GM18498 (cell line): ENCODE results near the gene PDZRN4.
"Not testable (repeated sequence)": the region's sequence is repeated elsewhere in the genome, so short reads cannot be mapped to it uniquely, and the experiment has no call there.

Experiments
- ATAC-seq: cut with Tn5 transposase; IDR thresholded peaks from one replicate; pipeline ENCODE4 v1.9.1; 2021; ENCODE audit warnings: mild to moderate bottlenecking, moderate library complexity; ENCODE audit not compliant: unreplicated experiment

Gene PDZRN4

DNA sequence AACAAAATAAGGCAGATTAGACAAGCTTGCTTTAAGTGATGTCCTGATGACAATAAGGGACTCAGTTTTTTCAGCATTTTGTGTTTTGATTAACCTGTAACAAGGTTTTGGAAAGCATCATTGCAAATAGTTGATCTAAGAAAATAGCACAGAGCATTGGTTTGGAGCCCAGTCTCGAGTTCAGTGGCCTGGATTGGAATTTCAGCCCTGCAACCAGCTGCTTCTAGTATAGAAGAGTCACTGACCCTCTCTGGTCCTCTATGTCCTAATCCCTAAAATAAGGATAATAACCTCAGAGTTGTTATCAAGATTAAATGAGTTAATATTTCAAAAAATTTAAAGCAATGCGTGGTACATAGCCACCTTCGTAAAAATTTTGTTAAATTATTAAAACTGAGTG lies 25.5 kb downstream of the PDZRN4 start:
- ATAC-seq = no peak

- no peak for ATAC-seq
These were observed 29.6 kb downstream of the PDZRN4 start for GRCh38 chr12:41217727-41218126.

DNA sequence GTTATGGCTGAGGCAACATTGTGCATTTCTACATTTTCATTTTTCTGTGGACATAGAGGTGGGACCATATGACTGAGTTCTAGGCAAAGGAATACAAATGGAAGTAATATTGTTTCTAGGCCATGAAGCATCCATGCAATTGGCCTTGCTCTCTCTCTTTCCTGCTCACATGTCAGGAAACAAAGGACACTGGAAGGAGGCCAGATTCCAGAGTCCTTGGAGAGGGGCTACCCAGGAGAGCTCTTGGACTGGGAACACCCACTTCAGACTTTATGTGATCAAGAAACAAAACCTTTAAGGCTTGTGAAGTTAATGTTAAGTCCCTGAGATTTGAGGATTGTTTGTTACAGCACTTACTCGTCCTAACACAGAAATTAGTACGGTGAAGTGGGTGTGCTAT lies 32.8 kb downstream of the PDZRN4 start:
- no peak for ATAC-seq

- no peak for ATAC-seq
These were observed 33.4 kb downstream of the PDZRN4 start for GRCh38 chr12:41221491-41221890.

DNA sequence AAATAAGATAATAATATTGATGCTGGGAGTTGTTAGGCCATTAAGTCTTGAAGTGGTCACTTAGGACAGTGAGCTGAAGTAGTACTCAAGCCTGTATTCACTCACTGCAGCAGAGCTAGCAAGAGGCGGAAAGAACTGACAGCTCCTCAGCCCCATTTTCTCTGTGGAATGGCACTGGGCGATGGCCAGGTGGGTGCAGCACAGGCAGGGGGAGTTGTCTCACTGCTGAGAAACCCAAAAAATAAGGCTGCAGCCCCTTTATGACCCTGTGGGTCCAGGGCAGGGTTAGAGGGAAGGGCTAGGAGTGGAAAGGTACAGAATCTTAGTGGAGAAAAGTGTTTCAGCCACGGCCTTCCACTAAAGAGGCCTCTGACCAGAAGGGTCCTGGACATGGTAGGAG lies 35.5 kb downstream of the PDZRN4 start:
- ATAC-seq = no peak

GRCh38 chr12:41224066-41224465 lies 35.9 kb downstream of the PDZRN4 start:
- ATAC-seq = no peak

DNA sequence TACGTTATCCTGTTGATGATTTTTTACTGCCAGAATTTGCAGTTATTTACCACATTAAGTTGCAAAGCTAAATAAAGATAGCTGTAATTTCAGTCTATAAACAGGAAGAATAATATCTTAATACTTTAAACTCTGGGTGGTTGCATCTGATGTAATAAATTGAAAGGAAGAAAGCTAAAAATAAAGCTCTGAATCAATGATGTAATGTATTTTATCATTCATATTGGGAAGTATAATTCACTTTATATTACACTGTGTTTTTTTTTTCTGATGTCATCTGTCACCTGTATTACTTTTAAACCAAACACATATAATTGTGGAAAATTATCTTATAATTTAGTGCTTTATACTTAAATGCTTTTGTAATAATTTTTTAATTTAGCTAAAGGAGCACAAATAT lies 37.1 kb downstream of the PDZRN4 start:
- no peak for ATAC-seq

DNA sequence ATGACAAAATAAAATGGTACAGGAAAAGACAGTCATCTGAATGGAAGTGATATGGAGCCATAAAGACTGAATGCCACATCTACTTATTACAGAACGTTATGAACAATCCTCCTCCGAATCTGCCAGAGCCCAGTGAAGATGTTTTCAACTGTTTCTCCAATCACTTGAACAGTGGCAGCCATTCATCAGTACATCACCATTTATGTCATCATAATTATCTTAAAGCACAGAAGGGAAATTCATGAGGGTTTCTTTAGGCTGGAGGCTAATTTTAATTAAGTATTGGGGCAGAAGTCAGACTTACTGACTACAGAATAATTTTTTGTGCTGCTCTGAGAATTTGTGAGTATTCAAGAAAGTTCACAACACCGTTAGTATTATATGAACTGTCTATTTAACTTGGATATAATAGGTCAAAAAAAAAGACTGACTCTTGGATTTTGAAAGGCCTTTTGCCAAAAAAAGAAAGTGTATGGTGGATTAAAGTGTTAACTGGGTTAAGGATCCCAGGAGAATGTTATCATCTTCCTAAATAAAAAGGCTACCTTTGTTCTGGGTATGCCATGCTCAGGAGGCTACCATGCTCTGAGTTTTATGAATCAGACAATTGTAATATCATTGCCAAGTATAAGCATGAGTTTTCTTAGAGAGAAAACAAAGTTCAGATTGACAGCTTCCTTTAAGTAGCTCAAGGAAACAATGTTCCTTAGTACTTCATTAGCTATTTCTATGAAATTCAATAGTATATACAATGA lies 40.1 kb downstream of the PDZRN4 start:
- ATAC-seq = no peak

DNA sequence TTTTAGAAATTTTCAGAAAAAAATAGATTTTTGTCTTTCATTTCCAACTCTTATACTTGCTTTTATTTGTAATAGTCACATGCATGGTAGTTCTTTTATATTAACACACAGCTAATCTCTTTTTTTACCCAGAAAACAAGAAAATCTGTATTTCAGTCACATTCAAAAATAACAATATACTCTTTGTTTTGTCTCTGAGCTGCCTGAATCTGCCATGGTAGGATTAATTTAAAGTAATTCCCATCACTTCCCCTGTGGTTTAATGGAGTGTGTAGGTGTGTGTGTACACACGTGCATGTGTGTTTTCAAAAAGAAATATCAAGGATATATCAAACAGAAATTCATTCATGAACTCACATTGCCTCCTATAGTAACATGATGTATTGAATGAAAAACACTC lies 42.6 kb downstream of the PDZRN4 start:
- no peak for ATAC-seq

DNA sequence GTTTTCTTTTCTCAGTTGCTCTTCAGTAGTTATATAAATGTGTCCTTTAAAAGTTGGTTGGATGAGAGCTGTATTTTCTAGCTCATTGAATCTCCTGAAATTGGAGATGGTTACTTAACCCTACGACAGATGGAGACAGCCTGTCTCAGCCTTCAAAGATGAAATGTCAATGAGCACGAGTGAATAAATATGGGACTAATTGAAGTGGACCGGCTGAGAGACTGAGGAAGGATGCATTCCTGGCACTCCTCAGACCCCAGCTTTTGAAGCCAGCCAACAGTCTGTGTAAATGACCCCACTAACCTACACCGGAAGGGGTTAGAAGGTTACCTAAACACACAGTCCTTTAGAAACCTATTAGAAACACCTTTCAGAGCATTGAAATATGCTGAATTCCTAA lies 46.6 kb downstream of the PDZRN4 start:
- ATAC-seq = no peak

DNA sequence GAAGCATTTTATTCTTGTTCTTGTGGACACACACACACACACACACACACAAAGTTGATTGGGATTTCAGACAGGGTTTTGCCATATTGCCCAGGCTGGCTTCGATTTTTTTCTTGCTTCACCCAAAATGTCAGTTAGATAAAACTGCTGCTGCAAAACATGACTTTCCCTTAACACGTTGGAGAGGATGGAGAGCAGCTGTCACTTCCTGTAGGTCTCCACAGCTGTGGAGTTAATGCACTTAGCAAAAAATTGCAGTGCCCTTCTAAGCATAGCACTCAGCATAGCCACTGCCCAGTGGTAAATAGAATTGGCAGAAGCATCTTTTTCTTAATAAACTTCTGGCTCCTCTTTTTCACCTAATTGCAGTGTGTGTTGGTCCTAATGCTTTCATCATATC lies 54.5 kb downstream of the PDZRN4 start:
- no peak for ATAC-seq

DNA sequence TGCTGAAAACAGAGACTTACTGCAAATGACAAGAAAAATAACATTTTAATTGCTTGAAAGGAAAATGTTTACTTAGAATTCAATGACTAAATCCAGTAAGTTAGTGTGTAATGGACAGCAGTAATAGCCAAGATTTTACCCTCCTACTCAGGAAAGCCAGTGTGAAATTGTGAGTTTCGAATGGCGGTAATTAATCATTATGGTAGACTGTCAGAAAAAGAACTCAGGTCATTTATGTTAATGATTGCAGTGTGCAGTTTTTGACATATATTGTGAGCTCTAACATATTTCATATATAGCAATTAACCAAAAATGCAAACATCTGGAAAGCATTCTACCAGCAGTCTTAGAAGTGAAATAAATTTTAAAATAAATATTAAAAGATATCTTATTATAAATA lies 60.3 kb downstream of the PDZRN4 start:
- no peak for ATAC-seq

DNA sequence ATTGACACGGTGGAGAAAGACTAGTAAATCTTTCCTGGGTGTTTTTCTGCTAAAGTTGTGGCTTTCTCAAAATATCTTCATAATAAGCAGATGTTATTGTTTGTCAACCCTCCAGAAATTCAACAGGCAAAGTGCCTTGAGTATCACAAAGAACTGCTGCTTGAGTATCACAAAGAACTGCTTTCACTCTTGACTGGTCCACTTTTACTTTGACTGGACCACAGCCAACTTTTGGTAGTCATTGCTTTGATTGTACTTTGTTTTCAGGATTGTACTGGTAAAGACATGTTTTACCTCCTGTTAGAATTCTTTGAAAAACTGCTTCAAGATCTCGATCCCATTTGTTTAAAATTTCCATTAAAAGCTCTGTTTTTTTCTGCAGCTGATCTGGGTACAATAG lies 62.6 kb downstream of the PDZRN4 start:
- ATAC-seq = no peak

- no peak for ATAC-seq
These were observed 66.1 kb downstream of the PDZRN4 start for GRCh38 chr12:41254004-41254914.

DNA sequence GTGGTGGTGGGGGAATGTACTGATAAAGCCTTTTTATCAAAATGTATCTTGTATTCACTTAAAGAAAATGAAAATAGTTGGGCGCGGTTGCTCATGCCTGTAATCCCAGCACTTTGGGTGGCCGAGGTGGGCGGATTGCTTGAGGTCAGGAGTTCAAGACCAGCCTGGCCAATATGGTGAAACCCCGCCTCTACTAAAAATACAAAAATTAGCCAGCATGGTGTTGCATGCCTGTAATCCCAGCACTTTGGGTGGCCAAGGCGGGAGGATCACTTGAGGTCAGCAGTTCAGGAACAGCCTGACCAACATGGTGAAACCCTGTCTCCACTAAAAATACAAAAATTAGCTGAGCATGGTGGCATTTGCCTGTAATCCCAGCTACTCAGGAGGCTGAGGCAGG lies 75.1 kb downstream of the PDZRN4 start:
- ATAC-seq = not testable (repeated sequence)

DNA sequence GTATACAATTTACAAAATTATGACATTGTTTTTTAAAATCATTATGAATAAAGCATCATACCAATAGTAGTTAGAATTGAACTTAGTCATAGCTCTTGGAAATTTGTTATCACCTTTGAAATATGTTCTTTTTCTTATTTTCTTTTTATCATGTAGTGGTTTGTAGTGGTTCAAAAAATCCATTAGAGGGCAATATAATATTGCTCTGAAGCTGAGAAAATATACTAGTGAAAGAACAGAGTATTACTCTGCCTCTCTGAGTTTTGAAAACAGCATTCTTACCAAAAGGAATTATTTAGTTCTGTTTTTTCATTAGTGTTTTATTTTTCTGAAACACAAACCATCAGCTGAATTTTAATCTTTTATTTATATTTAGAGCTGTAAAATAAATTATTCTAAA lies 76.2 kb downstream of the PDZRN4 start:
- no peak for ATAC-seq

DNA sequence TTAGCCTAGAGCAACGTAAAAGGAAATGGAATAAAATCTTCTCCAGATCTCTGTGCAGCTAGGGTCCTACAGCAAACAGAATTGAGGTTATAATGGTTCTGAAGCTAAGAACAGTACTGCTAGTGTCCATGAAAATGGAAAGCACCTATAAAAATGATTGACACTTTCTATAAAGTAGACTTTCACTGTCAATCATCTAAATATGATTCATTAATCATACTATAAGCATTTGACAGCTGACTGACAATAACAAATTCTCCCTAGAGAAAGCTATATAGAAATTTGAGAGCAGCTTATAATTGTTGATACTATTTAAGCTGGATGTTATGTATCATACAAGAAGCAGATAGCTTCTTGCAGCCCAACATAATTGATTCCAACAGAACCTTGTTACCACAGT lies 80.9 kb downstream of the PDZRN4 start:
- ATAC-seq = no peak

GRCh38 chr12:41271489-41271888 lies 83.4 kb downstream of the PDZRN4 start:
- ATAC-seq = no peak

- no peak for ATAC-seq
These were observed 86.5 kb downstream of the PDZRN4 start for GRCh38 chr12:41274643-41275042.

- no peak for ATAC-seq
These were observed 89.2 kb downstream of the PDZRN4 start for GRCh38 chr12:41277100-41277945.

DNA sequence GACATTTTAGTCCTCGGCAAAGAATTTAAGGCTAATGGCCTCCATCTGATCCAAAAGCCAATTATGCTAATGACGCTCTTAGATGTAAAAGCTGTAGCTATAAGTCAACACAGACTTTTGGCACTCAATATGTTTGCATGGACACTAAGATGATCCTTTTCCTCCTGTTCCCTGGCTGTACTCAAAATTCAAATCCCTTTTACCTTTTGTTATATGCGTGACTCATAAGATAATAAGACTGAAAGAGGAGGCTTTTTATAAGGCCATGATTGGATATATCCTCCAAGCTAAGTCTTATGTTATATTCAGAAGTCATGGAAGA lies 89.8 kb downstream of the PDZRN4 start:
- ATAC-seq = no peak
